Measurements from ENCODE around the gene AJM1.
A peak's percentile ranks its signal among the peaks of the same experiment; 100 is the strongest.
"Not testable (repeated sequence)": the region's sequence is repeated elsewhere in the genome, so short reads cannot be mapped to it uniquely, and the experiment has no call there.

The AJM1 gene

GRCh38 chr9:136842380-136842948, at the start of gene AJM1:
AJM1 (plus strand) TSS chr9:136842478; CDS start chr9:136844415, 1,937 bp downstream.
- not testable (repeated sequence) for H3K4me1 ChIP-seq (ENCODE audit: low read length); H4K20me1 ChIP-seq (ENCODE audit: insufficient read depth, low read length); H3K27ac ChIP-seq (ENCODE audit: low read length); H2AFZ ChIP-seq (ENCODE audit: low read depth, low read length); H3K79me2 ChIP-seq (ENCODE audit: low read length); H3K27me3 ChIP-seq (ENCODE audit: low read depth, low read length); H3K9me3 ChIP-seq (ENCODE audit: insufficient read depth, low read length); H3K36me3 ChIP-seq (replicated peaks; ENCODE audit: low read depth, low read length)
- peak within 1 kb of the TSS; percentile 98 for H3K4me2 ChIP-seq (ENCODE audit: low read length)
- peak within 1 kb of the TSS; percentile 47 for H3K9ac ChIP-seq (ENCODE audit: low read length)
- peak; percentile 71 for TF ChIP-seq CTCF (IDR thresholded peaks at IDR 0.05; ENCODE audit: low read depth, low read length)
- H3K4me3 ChIP-seq (ENCODE audit: low read length): peak within 1 kb of the TSS; percentile 93

- Histone ChIP-seq H3K79me2 (ENCODE audit: low read length) (no peaks in the 10 kb centered on the region), H3K27me3 (ENCODE audit: low read depth, low read length) (peaks cover 16% of the 10 kb centered on the region), H3K36me3 (replicated peaks; ENCODE audit: low read depth, low read length) (peaks cover 6% of the 10 kb centered on the region), H3K4me2 (ENCODE audit: low read length) (no peak overlapping the region), H4K20me1 (ENCODE audit: insufficient read depth, low read length) (no peaks in the 10 kb centered on the region), H3K4me1 (ENCODE audit: low read length) (peaks cover 33% of the 10 kb centered on the region), H3K9ac (ENCODE audit: low read length) (no peak overlapping the region), H3K9me3 (ENCODE audit: insufficient read depth, low read length) (no peaks in the 10 kb centered on the region), H2AFZ (ENCODE audit: low read depth, low read length) (no peak overlapping the region), H3K4me3 (ENCODE audit: low read length) (no peak overlapping the region), H3K27ac (ENCODE audit: low read length) (no peak overlapping the region)
- TF ChIP-seq CTCF (IDR thresholded peaks at IDR 0.05; ENCODE audit: low read depth, low read length) (no peak), EZH2phosphoT487 (IDR thresholded peaks at IDR 0.05; ENCODE audit: low read depth) (no peak)
Measured at GRCh38 chr9:136793086-136793946, 49.0 kb upstream of the AJM1 start.

GRCh38 chr9:136794281-136794999, 47.8 kb upstream of the AJM1 start:
- Histone ChIP-seq H3K4me2 (ENCODE audit: low read length) (no peak overlapping the region), H4K20me1 (ENCODE audit: insufficient read depth, low read length) (no peaks in the 10 kb centered on the region), H3K9ac (ENCODE audit: low read length) (no peak overlapping the region), H3K79me2 (ENCODE audit: low read length) (no peaks in the 10 kb centered on the region), H3K4me3 (ENCODE audit: low read length) (no peak overlapping the region), H3K9me3 (ENCODE audit: insufficient read depth, low read length) (no peaks in the 10 kb centered on the region), H3K27me3 (ENCODE audit: low read depth, low read length) (peaks cover 27% of the 10 kb centered on the region), H2AFZ (ENCODE audit: low read depth, low read length) (no peak overlapping the region), H3K36me3 (replicated peaks; ENCODE audit: low read depth, low read length) (peaks cover 6% of the 10 kb centered on the region), H3K4me1 (ENCODE audit: low read length) (peaks cover 25% of the 10 kb centered on the region), H3K27ac (ENCODE audit: low read length) (no peak overlapping the region)
- TF ChIP-seq EZH2phosphoT487 (IDR thresholded peaks at IDR 0.05; ENCODE audit: low read depth) (no peak), CTCF (IDR thresholded peaks at IDR 0.05; ENCODE audit: low read depth, low read length) (no peak)

GRCh38 chr9:136795000-136795348, 47.3 kb upstream of the AJM1 start:
- Histone ChIP-seq H3K27me3 (ENCODE audit: low read depth, low read length) (peaks cover 28% of the 10 kb centered on the region), H3K4me1 (ENCODE audit: low read length) (peaks cover 24% of the 10 kb centered on the region), H3K9me3 (ENCODE audit: insufficient read depth, low read length) (no peaks in the 10 kb centered on the region), H3K27ac (ENCODE audit: low read length) (no peak overlapping the region), H4K20me1 (ENCODE audit: insufficient read depth, low read length) (no peaks in the 10 kb centered on the region), H2AFZ (ENCODE audit: low read depth, low read length) (no peak overlapping the region), H3K36me3 (replicated peaks; ENCODE audit: low read depth, low read length) (peaks cover 6% of the 10 kb centered on the region), H3K9ac (ENCODE audit: low read length) (no peak overlapping the region), H3K79me2 (ENCODE audit: low read length) (no peaks in the 10 kb centered on the region), H3K4me3 (ENCODE audit: low read length) (no peak overlapping the region), H3K4me2 (ENCODE audit: low read length) (no peak overlapping the region)
- no peak for TF ChIP-seq CTCF (IDR thresholded peaks at IDR 0.05; ENCODE audit: low read depth, low read length)
- TF ChIP-seq EZH2phosphoT487 (IDR thresholded peaks at IDR 0.05; ENCODE audit: low read depth): no peak

Data from OCI-LY3 (cell line).